OCI-LY1 (cell line): Measurements from ENCODE around the gene SMARCA5.

Experiments used
- H2AFZ ChIP-seq: fragments of 200-600 bp; sonication (generic), shearing (Covaris generic); 2 replicates; pipeline ENCODE4 v1.6.0; 2014; ENCODE audit warnings: antibody characterized with exemption, mild to moderate bottlenecking, low read length
- H3F3A ChIP-seq: fragments of 200-600 bp; sonication (generic), shearing (Covaris generic); 2 replicates; pipeline ENCODE4 v1.6.0; 2014; ENCODE audit warnings: mild to moderate bottlenecking, antibody characterized with exemption, low read length, moderate library complexity; ENCODE audit not compliant: insufficient read depth
- H3K27ac ChIP-seq: fragments of 200-600 bp; sonication (generic); 2 replicates; pipeline ENCODE4 v1.5.1; 2014; ENCODE audit warnings: low read length, mixed run types, mild to moderate bottlenecking, low read depth; ENCODE audit not compliant: poor library complexity, severe bottlenecking
- H3K27me3 ChIP-seq: fragments of 200-600 bp; sonication (generic); 2 replicates; pipeline ENCODE4 v1.6.0; 2014; ENCODE audit warnings: antibody characterized with exemption, mild to moderate bottlenecking, low read length, moderate library complexity; ENCODE audit not compliant: insufficient read depth
- H3K36me3 ChIP-seq: fragments of 200-600 bp; sonication (generic); 2 replicates; pipeline ENCODE4 v1.6.1; 2014; ENCODE audit warnings: mild to moderate bottlenecking, antibody characterized with exemption, low read length, moderate library complexity, mixed read lengths; ENCODE audit not compliant: insufficient read depth
- H3K4me1 ChIP-seq: fragments of 200-600 bp; sonication (generic); 2 replicates; pipeline ENCODE4 v1.5.1; 2014; ENCODE audit warnings: mild to moderate bottlenecking, low read length, moderate library complexity; ENCODE audit not compliant: insufficient read depth, severe bottlenecking
- H3K4me2 ChIP-seq: fragments of 200-600 bp; sonication (generic), shearing (Covaris generic); 2 replicates; pipeline ENCODE4 v1.6.1; 2014; ENCODE audit warnings: low read length
- H3K4me3 ChIP-seq: fragments of 200-600 bp; sonication (generic); 2 replicates; pipeline ENCODE4 v1.5.1; 2014; ENCODE audit warnings: low read length, low read depth, mild to moderate bottlenecking, mixed read lengths; ENCODE audit not compliant: poor library complexity, severe bottlenecking
- H3K79me2 ChIP-seq: fragments of 200-600 bp; shearing (Covaris generic); 2 replicates; pipeline ENCODE4 v1.6.1; 2016; ENCODE audit warnings: mixed run types, low read length, mixed read lengths; ENCODE audit not compliant: insufficient read depth
- H3K9ac ChIP-seq: fragments of 200-600 bp; sonication (generic), shearing (Covaris generic); 2 replicates; pipeline ENCODE4 v1.6.1; 2014; ENCODE audit warnings: mild to moderate bottlenecking, low read length, mixed read lengths
- H3K9me2 ChIP-seq: fragments of 200-600 bp; sonication (generic), shearing (Covaris generic); 2 replicates; pipeline ENCODE4 v1.6.1; 2014; ENCODE audit warnings: low read depth, mild to moderate bottlenecking, low read length, mixed read lengths
- H3K9me3 ChIP-seq: fragments of 200-600 bp; shearing (Covaris generic); 2 replicates; pipeline ENCODE4 v1.6.1; 2014; ENCODE audit warnings: low read length, mixed read lengths
- H4K20me1 ChIP-seq: fragments of 200-600 bp; sonication (generic), shearing (Covaris generic); 2 replicates; pipeline ENCODE4 v1.6.0; 2016; ENCODE audit warnings: mild to moderate bottlenecking, low read length; ENCODE audit not compliant: insufficient read depth
- CTCF ChIP-seq: fragments of 200-600 bp; sonication (generic), shearing (Covaris generic); IDR thresholded peaks from 2 replicates; pipeline ENCODE4 v1.5.1; 2017; ENCODE audit warnings: mild to moderate bottlenecking, antibody characterized with exemption, low read length, moderate library complexity, mixed read lengths
- EZH2 ChIP-seq: fragments of 200-600 bp; sonication (generic), shearing (Covaris generic); IDR thresholded peaks from 2 replicates; pipeline ENCODE4 v1.8.0; 2017; ENCODE audit warnings: borderline replicate concordance, mixed run types, mild to moderate bottlenecking, antibody characterized with exemption, low read length, moderate library complexity, mixed read lengths

SMARCA5 gene

DNA sequence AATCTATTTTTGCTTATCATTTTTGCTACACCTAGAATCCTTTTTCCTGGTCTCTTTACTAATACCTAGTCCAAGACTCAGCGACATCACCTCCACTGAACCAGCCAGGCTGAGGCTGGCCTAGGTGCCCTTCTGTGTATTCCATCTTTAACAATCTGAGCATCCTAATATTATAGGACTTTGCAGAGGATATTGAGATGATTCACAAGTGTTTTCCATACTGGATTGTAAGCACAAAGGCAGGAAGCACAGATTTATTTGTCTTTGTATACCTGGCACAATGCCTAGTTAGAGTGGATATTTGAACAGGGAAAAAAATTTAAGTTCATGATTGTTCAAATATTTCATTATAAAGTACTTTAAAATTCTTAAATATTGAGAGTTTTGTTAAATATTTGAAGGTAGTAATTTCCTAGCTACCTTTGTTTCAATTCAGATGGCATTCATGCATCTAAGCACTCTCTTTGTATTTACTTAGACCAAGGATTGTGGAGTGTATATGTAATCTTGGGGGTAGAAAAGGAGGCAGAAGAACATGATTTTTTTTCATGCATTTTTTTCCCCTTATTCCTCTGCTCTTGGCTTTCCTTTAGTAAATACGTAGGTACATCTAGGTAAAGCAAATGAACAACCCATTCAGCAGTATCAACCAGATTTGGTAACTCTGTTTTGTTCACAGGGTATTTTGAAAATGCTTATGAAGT, 18.4 kb downstream of the SMARCA5 start:
- no peak; the same call in 1 of the 2 replicates for TF ChIP-seq CTCF
- TF ChIP-seq EZH2, result no peak
- H3K9me3 ChIP-seq, result no peaks in the 10 kb centered on the region
- no peaks in the 10 kb centered on the region for H3F3A ChIP-seq
- no peak overlapping the region for H3K4me2 ChIP-seq
- no peaks in the 10 kb centered on the region for H3K79me2 ChIP-seq
- no peak overlapping the region for H2AFZ ChIP-seq
- no peaks in the 10 kb centered on the region for H3K9me2 ChIP-seq
- H3K27me3 ChIP-seq, result no peaks in the 10 kb centered on the region
- peaks cover 96% of the 10 kb centered on the region for H3K36me3 ChIP-seq
- no peaks in the 10 kb centered on the region for H4K20me1 ChIP-seq
- H3K4me1 ChIP-seq, result no peaks in the 10 kb centered on the region
- H3K4me3 ChIP-seq, result no peak overlapping the region
- no peak overlapping the region for H3K9ac ChIP-seq
- H3K27ac ChIP-seq, result no peak overlapping the region

GRCh38 chr4:143538979-143539669, 25.6 kb downstream of the SMARCA5 start:
- Histone ChIP-seq H3K9ac (no peak overlapping the region), H3K9me3 (no peaks in the 10 kb centered on the region), H3K36me3 (peaks cover 100% of the 10 kb centered on the region), H3K27ac (no peak overlapping the region), H3K4me3 (no peak overlapping the region), H3K4me2 (no peak overlapping the region), H3K9me2 (no peaks in the 10 kb centered on the region), H2AFZ (no peak overlapping the region), H3K27me3 (no peaks in the 10 kb centered on the region), H3K79me2 (no peaks in the 10 kb centered on the region), H3F3A (no peaks in the 10 kb centered on the region), H3K4me1 (no peaks in the 10 kb centered on the region), H4K20me1 (no peaks in the 10 kb centered on the region)
- TF ChIP-seq CTCF (no peak), EZH2 (no peak)

DNA sequence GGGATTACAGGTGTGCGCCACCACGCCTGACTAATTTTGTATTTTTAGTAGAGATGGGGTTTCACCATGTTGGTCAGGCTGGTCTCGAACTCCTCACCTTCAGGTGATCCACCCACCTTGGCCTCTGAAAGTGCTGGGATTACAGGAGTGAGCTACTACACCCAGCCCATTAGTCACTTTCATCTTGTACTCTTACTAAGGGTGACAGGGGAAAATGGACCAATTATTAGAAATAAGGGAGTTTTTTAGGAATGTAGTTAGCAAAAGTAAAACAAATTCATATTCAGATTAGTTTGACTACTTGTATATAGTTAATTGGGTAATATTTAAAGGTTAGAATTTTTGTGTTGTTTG, 26.1 kb downstream of the SMARCA5 start:
- H3K9ac ChIP-seq, result no peak overlapping the region
- no peaks in the 10 kb centered on the region for H3K9me2 ChIP-seq
- no peaks in the 10 kb centered on the region for H3K27me3 ChIP-seq
- no peaks in the 10 kb centered on the region for H3F3A ChIP-seq
- H3K79me2 ChIP-seq, result no peaks in the 10 kb centered on the region
- H3K4me2 ChIP-seq, result no peak overlapping the region
- H3K4me1 ChIP-seq, result no peaks in the 10 kb centered on the region
- no peak overlapping the region for H2AFZ ChIP-seq
- peaks cover 100% of the 10 kb centered on the region for H3K36me3 ChIP-seq
- no peak for TF ChIP-seq EZH2
- no peak for TF ChIP-seq CTCF
- no peak overlapping the region for H3K4me3 ChIP-seq
- H3K27ac ChIP-seq, result no peak overlapping the region
- H4K20me1 ChIP-seq, result no peaks in the 10 kb centered on the region
- H3K9me3 ChIP-seq, result no peaks in the 10 kb centered on the region
